ENCODE measurements around the gene PHF21B.

Gene PHF21B

GRCh38 chr22:45036154-45036553, 26.3 kb upstream of the PHF21B start:
- no peak for DNase-seq (ENCODE audit: extremely low spot score)
- TF ChIP-seq LEF1 (IDR thresholded peaks at IDR 0.05; ENCODE audit: borderline replicate concordance) (no peak), HDGF (IDR thresholded peaks at IDR 0.05; ENCODE audit: borderline replicate concordance) (no peak), FOXM1 (IDR thresholded peaks at IDR 0.05; ENCODE audit: borderline replicate concordance) (no peak), PKNOX1 (IDR thresholded peaks at IDR 0.05) (no peak), BHLHE40 (IDR thresholded peaks at IDR 0.05; ENCODE audit: borderline replicate concordance) (no peak), FOXA1 (IDR thresholded peaks at IDR 0.05) (no peak), ARNT (IDR thresholded peaks at IDR 0.05) (no peak), NFRKB (IDR thresholded peaks at IDR 0.05) (no peak), TARDBP (IDR thresholded peaks at IDR 0.05) (no peak), FOXK2 (IDR thresholded peaks at IDR 0.05) (no peak), SP1 (IDR thresholded peaks at IDR 0.05) (no peak), CTBP1 (IDR thresholded peaks at IDR 0.05; ENCODE audit: borderline replicate concordance) (no peak)
- CTCF ChIA-PET, result no interaction called here
- POLR2A ChIA-PET, result no interaction called here

GRCh38 chr22:45034821-45035220, 25.0 kb upstream of the PHF21B start:
- CTCF ChIA-PET, result no interaction called here
- TF ChIP-seq HDGF (IDR thresholded peaks at IDR 0.05; ENCODE audit: borderline replicate concordance) (no peak), BHLHE40 (IDR thresholded peaks at IDR 0.05; ENCODE audit: borderline replicate concordance) (no peak), L3MBTL2 (conservative IDR thresholded peaks at IDR 0.05) (no peak), ARNT (IDR thresholded peaks at IDR 0.05) (no peak), FOXM1 (IDR thresholded peaks at IDR 0.05; ENCODE audit: borderline replicate concordance) (no peak), ZNF384 (IDR thresholded peaks at IDR 0.05) (no peak), FOXK2 (IDR thresholded peaks at IDR 0.05) (no peak), PKNOX1 (IDR thresholded peaks at IDR 0.05) (no peak), FOXA1 (IDR thresholded peaks at IDR 0.05) (no peak), SUZ12 (IDR thresholded peaks at IDR 0.05) (no peak), TARDBP (IDR thresholded peaks at IDR 0.05) (no peak), LEF1 (IDR thresholded peaks at IDR 0.05; ENCODE audit: borderline replicate concordance) (no peak)
- no peak for DNase-seq (ENCODE audit: extremely low spot score)
- POLR2A ChIA-PET, result no interaction called here

GRCh38 chr22:45034156-45034555, 24.4 kb upstream of the PHF21B start:
- ChIA-PET CTCF (no interaction called here), POLR2A (no interaction called here)
- TF ChIP-seq ARNT (IDR thresholded peaks at IDR 0.05) (no peak), HDGF (IDR thresholded peaks at IDR 0.05; ENCODE audit: borderline replicate concordance) (no peak), L3MBTL2 (conservative IDR thresholded peaks at IDR 0.05) (no peak), FOXK2 (IDR thresholded peaks at IDR 0.05) (no peak), LEF1 (IDR thresholded peaks at IDR 0.05; ENCODE audit: borderline replicate concordance) (no peak), SP1 (IDR thresholded peaks at IDR 0.05) (no peak), ZNF384 (IDR thresholded peaks at IDR 0.05) (no peak), NFRKB (IDR thresholded peaks at IDR 0.05) (no peak), SUZ12 (IDR thresholded peaks at IDR 0.05) (no peak), CTBP1 (IDR thresholded peaks at IDR 0.05; ENCODE audit: borderline replicate concordance) (no peak), BHLHE40 (IDR thresholded peaks at IDR 0.05; ENCODE audit: borderline replicate concordance) (no peak), TARDBP (IDR thresholded peaks at IDR 0.05) (no peak), FOXA1 (IDR thresholded peaks at IDR 0.05) (no peak), ELF4 (IDR thresholded peaks at IDR 0.05) (no peak), FOXM1 (IDR thresholded peaks at IDR 0.05; ENCODE audit: borderline replicate concordance) (no peak), PKNOX1 (IDR thresholded peaks at IDR 0.05) (no peak)
- no peak for DNase-seq (ENCODE audit: extremely low spot score)

GRCh38 chr22:45033136-45033535, 23.3 kb upstream of the PHF21B start:
- ChIA-PET CTCF (no interaction called here), POLR2A (no interaction called here)
- DNase-seq (ENCODE audit: extremely low spot score), result no peak
- TF ChIP-seq L3MBTL2 (conservative IDR thresholded peaks at IDR 0.05), result no peak
- no peak for TF ChIP-seq SP1 (IDR thresholded peaks at IDR 0.05)
- no peak for TF ChIP-seq SUZ12 (IDR thresholded peaks at IDR 0.05)
- TF ChIP-seq PKNOX1 (IDR thresholded peaks at IDR 0.05), result no peak
- no peak for TF ChIP-seq CTBP1 (IDR thresholded peaks at IDR 0.05; ENCODE audit: borderline replicate concordance)
- no peak for TF ChIP-seq BHLHE40 (IDR thresholded peaks at IDR 0.05; ENCODE audit: borderline replicate concordance)

GRCh38 chr22:45031629-45032403, 22.0 kb upstream of the PHF21B start:
- ChIA-PET CTCF (no interaction called here), POLR2A (no interaction called here)
- no peak for DNase-seq (ENCODE audit: extremely low spot score)
- TF ChIP-seq NFRKB (IDR thresholded peaks at IDR 0.05) (no peak), FOXA1 (IDR thresholded peaks at IDR 0.05) (no peak), HDGF (IDR thresholded peaks at IDR 0.05; ENCODE audit: borderline replicate concordance) (no peak), CTBP1 (IDR thresholded peaks at IDR 0.05; ENCODE audit: borderline replicate concordance) (no peak), SP1 (IDR thresholded peaks at IDR 0.05) (no peak), TARDBP (IDR thresholded peaks at IDR 0.05) (no peak)

- ChIA-PET CTCF (no interaction called here), POLR2A (no interaction called here)
- no peak for DNase-seq (ENCODE audit: extremely low spot score)
Observed at GRCh38 chr22:45029501-45029900, 19.7 kb upstream of the PHF21B start.

More at GRCh38 chr22:45029501-45029900, 19.7 kb upstream of the PHF21B start:
- TF ChIP-seq FOXM1 (IDR thresholded peaks at IDR 0.05; ENCODE audit: borderline replicate concordance), result no peak

Data from HEK293T (cell line).